GM04504 (cell line): ENCODE results near the gene PILRB.

Experiments used
- DNase-seq: peaks from one replicate; pipeline ENCODE4 v3.0.0-alpha.2; 2012; ENCODE audit warnings: low read depth

PILRB gene

DNA sequence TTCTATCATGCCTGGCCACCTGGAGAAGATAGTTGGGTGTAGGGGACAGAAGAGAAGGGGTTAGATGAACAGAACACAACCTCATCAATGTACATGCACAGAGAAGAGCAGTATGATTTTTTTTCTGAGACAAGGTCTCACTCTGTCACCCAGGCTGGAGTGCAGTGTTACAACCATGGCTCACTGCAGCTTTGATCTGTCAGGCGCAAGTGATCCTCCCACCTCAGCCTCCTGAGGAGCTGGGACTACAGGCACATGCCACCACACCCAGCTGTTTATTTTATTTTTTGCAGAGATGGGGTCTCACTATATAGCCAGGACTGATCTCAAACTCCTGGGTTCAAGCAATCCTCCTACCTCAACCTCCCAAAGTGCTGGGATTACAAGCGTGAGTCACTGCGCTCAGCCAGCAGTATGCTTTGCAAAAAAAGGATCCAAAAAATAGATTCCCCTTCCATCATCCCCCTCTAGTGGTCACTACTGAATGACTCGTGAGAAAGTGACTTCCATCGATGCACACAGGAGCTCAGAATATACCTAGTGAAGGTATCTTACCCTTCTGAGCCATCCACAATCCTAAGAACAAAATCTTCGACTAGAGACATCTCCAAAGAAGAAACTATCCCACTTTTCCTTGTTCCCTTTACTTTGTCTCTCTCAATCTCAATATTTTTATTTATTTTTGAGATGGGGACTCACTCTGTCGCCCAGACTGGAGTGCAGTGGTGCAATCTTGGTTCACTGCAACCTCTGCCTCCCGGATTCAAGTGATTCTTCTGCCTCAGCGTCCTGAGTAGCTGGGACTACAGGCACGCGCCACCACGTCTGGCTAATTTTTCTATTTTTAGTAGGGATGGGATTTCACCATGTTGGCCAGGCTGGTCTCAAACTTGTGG lies 49.6 kb downstream of the PILRB start:
- peak; percentile 48 for DNase-seq

DNA sequence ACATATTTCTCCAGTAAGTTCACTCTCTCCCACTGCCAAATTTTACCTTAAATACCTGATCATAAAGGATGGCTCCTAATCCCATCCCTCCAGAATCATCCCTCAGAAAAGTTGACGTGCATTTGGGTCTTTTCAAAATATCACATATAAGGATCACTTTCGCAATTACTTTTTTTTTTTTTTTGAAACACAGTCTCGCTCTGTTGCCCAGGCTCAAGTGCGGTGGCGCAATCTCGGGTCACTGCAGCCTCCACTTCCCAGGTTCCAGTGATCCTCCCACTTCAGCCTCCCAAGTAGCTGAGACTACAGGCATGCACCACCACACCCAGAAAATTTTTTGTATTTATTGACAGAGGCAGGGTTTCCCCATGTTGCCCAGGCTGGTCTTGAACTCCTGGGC lies 53.2 kb downstream of the PILRB start:
- DNase-seq: no peak

- DNase-seq: no peak
Observed at GRCh38 chr7:100413346-100413745, 55.4 kb downstream of the PILRB start.

DNA sequence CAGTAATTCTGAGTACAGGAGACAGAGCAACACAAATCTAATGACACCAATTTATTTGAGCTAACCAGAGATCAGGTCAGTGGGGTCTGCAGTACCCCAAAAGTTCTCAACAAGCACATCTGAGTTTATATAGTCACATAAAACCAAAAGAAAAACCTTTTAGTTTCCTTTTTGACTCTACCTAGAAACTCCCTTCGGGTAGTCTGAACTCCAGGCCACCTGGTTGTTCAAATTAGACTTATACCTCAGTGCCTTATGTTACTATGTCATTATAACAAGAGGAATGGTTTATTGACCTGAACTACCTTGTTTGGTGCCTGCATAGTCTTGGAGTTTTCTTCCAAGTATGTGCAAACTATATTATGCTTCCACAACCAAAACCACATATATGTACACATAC lies 56.0 kb downstream of the PILRB start:
- DNase-seq: no peak

DNA sequence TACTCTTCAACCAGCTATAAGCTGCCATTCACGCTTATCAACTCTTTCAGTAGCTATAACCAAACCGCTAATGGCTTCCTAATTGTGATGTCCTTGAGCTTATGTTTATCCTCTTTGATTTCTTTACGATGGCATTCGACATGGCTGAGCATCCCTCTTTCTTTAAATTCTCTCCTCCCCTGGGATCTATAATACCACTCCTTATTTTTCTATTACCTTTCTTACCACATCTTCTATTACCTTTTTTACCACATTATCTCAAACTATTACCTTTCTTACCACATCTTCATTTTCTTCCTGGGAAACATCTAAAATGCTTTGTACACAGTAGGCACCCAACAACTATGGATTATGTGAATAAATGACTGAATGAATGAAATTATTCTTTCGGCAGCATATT lies 57.5 kb downstream of the PILRB start:
- DNase-seq: no peak
